ENCODE data around the gene CIDEB. TPM values are rescaled to one million over a fixed set of nuclear protein-coding genes. Genes with fewer than 3 reads are reported as not detected.

CIDEB gene
- total and polyA plus RNA-seq, 9 of the 15 experiments (the other 6 are each of a cell fraction or from before 2014, with no cell fraction given), result 0.03 to 0.35 (median 0.09) TPM; not detected in 3

- peak; percentile 85 for TF ChIP-seq POLR2G (IDR thresholded peaks at IDR 0.05; ENCODE audit: low read depth, low read length)
- no peak for TF ChIP-seq ZBTB7A (IDR thresholded peaks at IDR 0.05; ENCODE audit: borderline replicate concordance, control insufficient read depth, low read depth, low read length)
- no peak for TF ChIP-seq NR4A1 (CRISPR knock-in tag; IDR thresholded peaks at IDR 0.05)
- TF ChIP-seq NR4A1 (tag; IDR thresholded peaks at IDR 0.05), result no peak
- TF ChIP-seq TAF9B (IDR thresholded peaks at IDR 0.05; ENCODE audit: partially characterized antibody), result peak; percentile 10
- peak; percentile 72; the same call in 1 of the 2 replicates for TF ChIP-seq POLR2A (conservative IDR thresholded peaks at IDR 0.05)
- TF ChIP-seq ELF1 (tag; IDR thresholded peaks at IDR 0.05), result peak; percentile 59
- peak; percentile 54 for TF ChIP-seq TAF1 (IDR thresholded peaks at IDR 0.05; ENCODE audit: control insufficient read depth, extremely low read depth, insufficient read depth, low read length, severe bottlenecking)
- no peak for TF ChIP-seq ZNF584 (CRISPR knock-in tag; IDR thresholded peaks at IDR 0.05; ENCODE audit: low read depth)
- TF ChIP-seq ZNF324 (CRISPR knock-in tag; IDR thresholded peaks at IDR 0.05), result no peak
- TF ChIP-seq RBFOX2 (IDR thresholded peaks at IDR 0.05; ENCODE audit: low read depth, low read length), result peak; percentile 83
- no peak for TF ChIP-seq ZNF586 (CRISPR knock-in tag; conservative IDR thresholded peaks at IDR 0.05)
- no peak for TF ChIP-seq U2AF1 (optimal IDR thresholded peaks at IDR 0.05; ENCODE audit: low read depth, low read length)
- TF ChIP-seq KDM5B (IDR thresholded peaks at IDR 0.05; ENCODE audit: insufficient replicate concordance, low read depth, low read length), result peak; percentile 37
- peak; percentile 19; the same call in 1 of the 2 replicates for TF ChIP-seq EGR1 (conservative IDR thresholded peaks at IDR 0.05)
- TF ChIP-seq ATF1 (CRISPR knock-in tag; IDR thresholded peaks at IDR 0.05), result peak; percentile 97
- peak; percentile 99 for TF ChIP-seq ATF1 (tag; IDR thresholded peaks at IDR 0.05)
- peak; percentile 68 for TF ChIP-seq MBD2 (IDR thresholded peaks at IDR 0.05; ENCODE audit: borderline replicate concordance, low read depth)
- TF ChIP-seq HDAC1 (IDR thresholded peaks at IDR 0.05), result peak in 1 of 2 experiments; percentile 92; a peak in 2 of 4 replicates
- TF ChIP-seq NBN (IDR thresholded peaks at IDR 0.05; ENCODE audit: low read depth), result peak; percentile 70; the same call in 1 of the 2 replicates
- peak; percentile 80 for TF ChIP-seq E2F8 (IDR thresholded peaks at IDR 0.05; ENCODE audit: low read depth, partially characterized antibody)
- no peak for TF ChIP-seq ZNF77 (CRISPR knock-in tag; IDR thresholded peaks at IDR 0.05)
- no peak for TF ChIP-seq TCF7 (IDR thresholded peaks at IDR 0.05; ENCODE audit: borderline replicate concordance)
- peak; percentile 83 to 93 for TF ChIP-seq MNT (conservative IDR thresholded peaks at IDR 0.05)
- peak; percentile 99 for TF ChIP-seq CREB1 (IDR thresholded peaks at IDR 0.05)
- peak; percentile 99 for TF ChIP-seq CREB1 (CRISPR knock-in tag; IDR thresholded peaks at IDR 0.05)
- peak; percentile 94 for TF ChIP-seq KHSRP (IDR thresholded peaks at IDR 0.05)
Observed at GRCh38 chr14:24299255-24300191, 8.3 kb downstream of the CIDEB start, which contains the start of the genes DHRS1 and NOP9 (continued).

Measured in K562 (cell line).